Panc1 (cell line): ENCODE data around the gene PLSCR3. TPM values are rescaled to one million over a fixed set of nuclear protein-coding genes. Genes with fewer than 3 reads are reported as not detected.

ENCODE experiments used
- ATAC-seq: fragments of 200-7000 bp; cut with Tn5 transposase; 2 replicates; pipeline ENCODE4 v1.9.1; 2020; ENCODE audit warnings: mild to moderate bottlenecking, moderate library complexity
- BruUV-seq: library from RNA; stranded (reverse); fragments of 400-500 nt; replicated peaks from 2 replicates; lab custom pipeline; 2021; lab: Mats Ljungman, UMichigan
- CTCF ChIA-PET: fragments of 300-600 bp; sonication (Branson Sonifier 250); formaldehyde crosslinking; loops from one replicate; lab custom pipeline; 2022; ENCODE audit warnings: antibody characterized with exemption; lab: Charles Lee
- POLR2A ChIA-PET: fragments of 300-600 bp; sonication (Branson Sonifier 250); formaldehyde crosslinking; loops from one replicate; lab custom pipeline; 2022; ENCODE audit warnings: antibody characterized with exemption; lab: Charles Lee
- DNase-seq: peaks from one replicate; pipeline ENCODE4 v3.0.0-alpha.2; 2010; ENCODE audit warnings: low read depth, low spot score
- H3K27ac ChIP-seq: 2 replicates; pipeline ENCODE4 v1.5.1; 2011; ENCODE audit warnings: mild to moderate bottlenecking, low read length, inconsistent platforms
- H3K27me3 ChIP-seq: fragments of 200-500 bp; sonication (Bioruptor generic); 2 replicates; pipeline ENCODE4 v1.6.0; 2014; ENCODE audit warnings: low read length, inconsistent platforms; ENCODE audit not compliant: control insufficient read depth, insufficient read depth
- H3K36me3 ChIP-seq: fragments of 200-500 bp; sonication (Bioruptor generic); 2 replicates; pipeline ENCODE4 v1.5.1; 2014; ENCODE audit warnings: inconsistent platforms, mild to moderate bottlenecking, low read length, moderate library complexity; ENCODE audit not compliant: control insufficient read depth, insufficient read depth
- H3K4me1 ChIP-seq: 2 replicates; pipeline ENCODE4 v1.5.1; 2011; ENCODE audit warnings: inconsistent platforms, mild to moderate bottlenecking, low read length, moderate library complexity; ENCODE audit not compliant: control insufficient read depth, insufficient read depth
- H3K4me3 ChIP-seq, 2 experiments: 2 replicates each; pipeline ENCODE4 v1.5.1; 2011 to 2012; ENCODE audit warnings: low read depth in 2 of 2, low read length in 2 of 2, mild to moderate bottlenecking in 2 of 2, inconsistent platforms in 1 of 2, moderate library complexity in 1 of 2
- H3K9me3 ChIP-seq: fragments of 200-500 bp; sonication (Bioruptor generic); 2 replicates; pipeline ENCODE4 v1.5.1; 2014; ENCODE audit warnings: low read depth, mild to moderate bottlenecking, inconsistent platforms, low read length, moderate library complexity; ENCODE audit not compliant: control insufficient read depth, insufficient read depth
- CTCF ChIP-seq: fragments of 450-650 bp; IDR thresholded peaks from 2 replicates; pipeline ENCODE4 v1.5.1; 2017; ENCODE audit warnings: mild to moderate bottlenecking
- POLR2AphosphoS5 ChIP-seq: IDR thresholded peaks from 2 replicates; pipeline ENCODE4 v1.6.1; 2012; ENCODE audit warnings: mild to moderate bottlenecking, low read depth, low read length, moderate library complexity
- REST ChIP-seq, 2 experiments: IDR thresholded peaks; 2 replicates each; pipeline ENCODE4 v1.6.1; 2011 to 2012; ENCODE audit warnings: low read depth in 2 of 2, control low read depth in 1 of 2, low read length in 1 of 2, mild to moderate bottlenecking in 1 of 2, moderate library complexity in 1 of 2; ENCODE audit not compliant: insufficient read depth in 1 of 2
- SIN3A ChIP-seq: IDR thresholded peaks from 2 replicates; pipeline ENCODE4 v1.6.1; 2012; ENCODE audit warnings: low read depth, mild to moderate bottlenecking, low read length, moderate library complexity, borderline replicate concordance; ENCODE audit not compliant: insufficient read depth
- TCF7L2 ChIP-seq: IDR thresholded peaks from 2 replicates; pipeline ENCODE4 v1.6.1; 2011; ENCODE audit warnings: mild to moderate bottlenecking, low read depth, low read length, inconsistent platforms
- in situ Hi-C: cut with HindIII; loops from 2 replicates; pipeline ENCODE4 v1.10.0; 2016; ENCODE audit warnings: low sequenced_read_pairs, low pct_unique_long_range_greater_than_20kb
- intact Hi-C: fragments of 100-400 bp; cut with micrococcal nuclease; formaldehyde crosslinking; loops from one replicate; pipeline ENCODE4 v1.10.0; 2022; ENCODE audit not compliant: unreplicated experiment
- total RNA-seq: library from RNA; stranded (reverse); gene quantifications from one replicate; pipeline ENCODE4 v1.2.1, GENCODE V29; 2021; ENCODE audit not compliant: unreplicated experiment

Gene PLSCR3
- total RNA-seq, 1 experiment from 2014 or later = 32.0 TPM

GRCh38 chr17:7418472-7419152, 24.3 kb upstream of the PLSCR3 start:
- no peaks in the 10 kb centered on the region for H3K4me1 ChIP-seq
- H3K27ac ChIP-seq = no peak overlapping the region
- no TSS peak for BruUV-seq
- intact Hi-C loops = no loop called here
- CTCF ChIA-PET = interaction anchor here (0.6 kb wide), 1 partner anchor 15 kb away, joined by 4 read pairs; no protein-coding TSS in a partner anchor
- DNase-seq (no peak), ATAC-seq (no peak)
- TF ChIP-seq POLR2AphosphoS5 (no peak), SIN3A (no peak), TCF7L2 (no peak), REST (IDR thresholded peaks at IDR 0.05; ENCODE audit: insufficient read depth in 1 of 2, low read depth in 2 of 2, low read length in 1 of 2) (no peak), CTCF (no peak)
- H3K9me3 ChIP-seq = no peaks in the 10 kb centered on the region
- H3K27me3 ChIP-seq = no peaks in the 10 kb centered on the region
- no peak overlapping the region for H3K4me3 ChIP-seq
- H3K36me3 ChIP-seq = no peaks in the 10 kb centered on the region
- in situ Hi-C loops = no loop called here
- POLR2A ChIA-PET = no interaction called here

- in situ Hi-C loops = no loop called here
- no peak for ATAC-seq
- no peak for DNase-seq
- no peak for TF ChIP-seq TCF7L2
- no peak for TF ChIP-seq REST (IDR thresholded peaks at IDR 0.05; ENCODE audit: insufficient read depth in 1 of 2, low read depth in 2 of 2, low read length in 1 of 2)
- no peak for TF ChIP-seq SIN3A
- TF ChIP-seq POLR2AphosphoS5 = no peak
- TF ChIP-seq CTCF = no peak
- no peaks in the 10 kb centered on the region for H3K4me1 ChIP-seq
- H3K27ac ChIP-seq = no peak overlapping the region
- ChIA-PET POLR2A (no interaction called here), CTCF (no interaction called here)
- no peaks in the 10 kb centered on the region for H3K27me3 ChIP-seq
- intact Hi-C loops = no loop called here
- no TSS peak for BruUV-seq
- no peaks in the 10 kb centered on the region for H3K36me3 ChIP-seq
- H3K4me3 ChIP-seq = no peak overlapping the region
- no peaks in the 10 kb centered on the region for H3K9me3 ChIP-seq
These were observed 22.8 kb upstream of the PLSCR3 start for GRCh38 chr17:7417056-7417655.
